SKM-1 (cell line): Measurements from ENCODE around the gene CDKN1A.
"Not testable (repeated sequence)": the region's sequence is repeated elsewhere in the genome, so short reads cannot be mapped to it uniquely, and the experiment has no call there.

Source experiments
- DNase-seq: peaks from one replicate; lab custom pipeline; 2025; ENCODE audit not compliant: unreplicated experiment; lab: John Stamatoyannopoulos, UW

CDKN1A gene

GRCh38 chr6:36678488-36679042 lies at the start of gene CDKN1A:
Gene CDKN1A (plus strand): TSS chr6:36678714. CDS start chr6:36684102, 5,388 bp downstream.
- peak; percentile 50 for DNase-seq

- no peak for DNase-seq
Observed at GRCh38 chr6:36629784-36630183, 48.7 kb upstream of the CDKN1A start.

- DNase-seq, result no peak
Observed at GRCh38 chr6:36631326-36632011, 47.0 kb upstream of the CDKN1A start.

GRCh38 chr6:36633370-36633769 lies 45.1 kb upstream of the CDKN1A start:
- no peak for DNase-seq

GRCh38 chr6:36633915-36634314 lies 44.6 kb upstream of the CDKN1A start:
- no peak for DNase-seq

GRCh38 chr6:36634317-36635108 lies 44.0 kb upstream of the CDKN1A start:
- DNase-seq, result no peak

DNA sequence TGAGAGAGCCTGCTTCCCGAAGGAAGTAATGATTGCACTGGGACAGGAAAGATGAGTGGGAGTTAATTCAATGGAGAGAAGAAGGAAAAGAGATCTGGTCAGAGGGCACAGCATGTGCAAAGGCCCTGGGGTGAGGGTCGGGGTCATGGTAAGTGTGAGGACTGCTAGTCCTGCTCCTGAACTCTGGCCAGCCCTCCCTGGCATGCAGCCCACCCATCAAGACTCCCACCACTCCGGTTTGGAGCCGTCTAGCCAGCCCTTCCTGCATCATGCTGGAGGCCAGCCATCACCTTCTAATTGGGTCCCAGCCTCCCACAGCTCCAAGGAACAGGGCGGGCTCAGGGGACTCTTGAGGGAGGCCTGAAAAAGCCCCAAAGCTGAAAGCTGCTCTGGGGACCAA lies 42.2 kb upstream of the CDKN1A start:
- no peak for DNase-seq

DNA sequence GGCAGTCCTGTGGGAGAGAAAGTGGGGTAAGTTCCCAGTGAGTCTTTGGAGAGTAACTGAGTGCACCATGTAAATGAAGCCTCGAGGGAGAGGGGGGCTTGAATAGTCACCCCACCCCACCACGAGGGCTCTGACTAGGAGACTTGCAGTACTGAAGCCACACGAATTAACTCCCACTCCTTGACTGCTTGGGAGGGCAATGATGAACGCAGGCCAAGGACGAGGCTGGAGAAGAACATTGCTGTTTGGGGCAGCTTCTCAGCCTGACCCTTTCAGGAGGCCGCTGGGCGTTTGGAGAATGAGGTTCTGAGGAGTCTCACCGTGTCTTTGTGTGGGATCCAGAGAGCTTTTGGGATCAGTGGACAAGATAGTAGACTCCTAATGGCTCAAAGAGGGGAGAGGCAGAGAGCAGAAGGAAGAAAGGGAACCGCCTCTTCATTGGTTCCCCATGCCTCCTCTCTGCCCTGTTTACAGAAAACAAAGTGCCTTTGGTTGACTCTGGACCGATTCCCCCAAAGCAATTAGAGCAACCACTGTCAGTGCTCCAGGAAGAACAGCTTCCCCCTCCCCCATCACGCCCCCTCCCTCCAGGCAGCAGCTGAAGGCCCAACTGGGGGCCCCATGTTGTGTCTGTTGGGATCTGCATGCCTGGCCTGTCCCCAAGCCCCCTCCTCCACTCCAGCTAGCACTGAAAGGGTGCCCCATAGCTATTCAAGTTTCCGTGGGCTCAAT lies 41.7 kb upstream of the CDKN1A start:
- no peak for DNase-seq

GRCh38 chr6:36638579-36638978 lies 39.9 kb upstream of the CDKN1A start:
- no peak for DNase-seq

- no peak for DNase-seq
Observed at GRCh38 chr6:36639171-36639808, 39.2 kb upstream of the CDKN1A start.

GRCh38 chr6:36641543-36641942 lies 37.0 kb upstream of the CDKN1A start:
- DNase-seq, result no peak

DNA sequence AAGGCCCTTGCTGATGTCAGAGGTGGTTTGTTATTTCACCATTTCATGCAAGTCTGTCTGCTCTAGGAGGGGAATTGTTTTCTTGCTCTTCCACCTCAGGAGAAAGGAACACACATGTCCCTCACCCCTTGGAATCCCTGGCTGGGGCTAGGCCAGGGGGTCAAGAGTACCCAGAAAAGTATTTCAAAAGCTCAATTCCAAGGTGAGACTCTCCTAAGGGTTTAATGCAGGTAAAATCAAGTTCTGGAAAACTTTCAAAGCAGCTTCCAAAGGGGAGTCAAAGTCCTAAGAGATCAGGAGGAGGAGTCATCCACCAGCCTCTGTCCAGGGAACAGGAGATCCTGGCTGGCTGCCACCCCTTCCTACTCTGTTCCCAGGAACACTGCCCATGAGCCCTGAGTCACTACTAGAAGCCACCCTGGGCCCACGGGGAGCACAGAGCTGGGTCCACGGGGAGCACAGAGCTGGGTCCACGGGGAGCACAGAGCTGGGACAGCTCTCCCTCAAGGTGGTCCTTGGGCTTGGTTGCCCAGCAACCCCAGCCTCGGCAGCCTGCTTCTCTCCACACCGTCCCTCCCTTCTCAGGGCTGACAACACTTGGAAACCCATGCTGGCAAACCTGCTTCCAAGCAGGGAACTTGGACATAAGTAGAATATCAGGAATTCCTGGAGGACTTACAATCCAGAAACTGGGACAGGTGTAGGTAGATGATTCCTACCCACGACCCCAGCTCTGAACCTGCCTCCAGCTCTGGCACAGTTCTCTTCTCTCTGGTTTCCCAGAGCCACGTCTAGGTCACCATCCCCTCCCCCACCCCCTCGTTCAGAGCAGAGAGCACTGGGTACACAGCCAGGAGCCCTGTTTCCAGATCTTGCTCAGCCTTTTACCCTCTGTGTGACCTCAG lies 35.3 kb upstream of the CDKN1A start:
- DNase-seq, result no peak

GRCh38 chr6:36643977-36644376 lies 34.5 kb upstream of the CDKN1A start:
- DNase-seq, result peak; percentile 14

- DNase-seq, result no peak
Observed at GRCh38 chr6:36649086-36649485, 29.4 kb upstream of the CDKN1A start.

- no peak for DNase-seq
Observed at GRCh38 chr6:36649701-36650484, 28.6 kb upstream of the CDKN1A start.

DNA sequence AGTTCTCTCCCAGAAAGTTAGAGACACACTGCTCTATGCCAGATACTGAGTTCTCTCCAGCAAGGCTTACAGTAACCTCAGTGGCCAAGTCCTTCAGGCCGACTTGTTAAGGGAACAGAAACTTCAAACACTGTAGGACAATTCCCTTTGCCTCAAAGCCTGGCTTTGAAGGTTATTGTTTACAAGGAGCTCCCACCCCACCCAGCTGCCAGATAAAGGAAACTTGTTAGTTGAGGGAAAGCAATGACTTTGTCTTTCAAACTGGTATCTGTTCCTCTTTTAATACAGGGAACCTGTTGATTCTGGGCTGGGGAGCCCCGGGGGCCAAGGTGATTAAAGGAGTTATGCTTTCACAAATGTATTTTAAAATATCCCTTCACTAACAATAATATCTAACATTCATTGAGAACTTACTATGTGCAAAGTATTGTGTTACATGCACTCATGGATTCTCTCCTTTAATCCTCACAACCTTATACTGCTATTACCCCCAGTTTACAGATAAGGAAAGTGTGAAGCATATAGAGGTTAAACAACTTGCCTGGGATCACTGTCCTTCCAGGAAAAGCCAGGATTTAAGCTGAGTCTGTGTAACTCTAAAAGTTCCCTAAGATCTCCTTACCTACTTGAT lies 27.6 kb upstream of the CDKN1A start:
- DNase-seq, result peak; percentile 38

GRCh38 chr6:36651659-36652379 lies 26.7 kb upstream of the CDKN1A start:
- DNase-seq, result no peak

DNA sequence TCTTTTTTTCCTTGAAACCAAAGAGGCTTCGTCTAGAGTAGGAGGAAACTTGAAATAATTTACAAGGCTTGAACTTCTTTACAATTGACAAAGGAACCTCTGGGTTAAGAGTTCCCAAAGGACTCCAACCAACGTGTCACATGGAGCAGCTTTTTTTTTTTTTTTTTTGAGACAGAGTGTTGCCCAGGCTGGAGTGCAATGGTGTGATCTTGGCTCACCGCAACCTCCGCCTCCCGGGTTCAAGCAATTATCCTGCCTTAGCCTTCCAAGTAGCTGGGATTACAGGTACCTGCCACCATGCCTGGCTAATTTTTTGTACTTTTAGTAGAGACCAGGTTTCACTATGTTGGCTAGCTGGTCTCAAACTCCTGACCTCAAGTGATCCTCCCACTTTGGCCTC lies 24.0 kb upstream of the CDKN1A start:
- not testable (repeated sequence) for DNase-seq
